CD4-positive, alpha-beta T cell (primary cell): Measurements from ENCODE around the gene C1orf146. TPM values are rescaled to one million over a fixed set of nuclear protein-coding genes. Genes with fewer than 3 reads are reported as not detected.

Experiments
- ATAC-seq: fragments of 200-7000 bp; cut with Tn5 transposase; one replicate; pipeline ENCODE4 v1.10.0; 2022; ENCODE audit warnings: mild to moderate bottlenecking; ENCODE audit not compliant: poor library complexity
- CTCF ChIA-PET: fragments of 350-600 bp; sonication (Branson Sonifier 250); formaldehyde crosslinking; loops from one replicate; lab custom pipeline; 2021; ENCODE audit warnings: antibody characterized with exemption, inconsistent platforms; lab: Charles Lee
- POLR2A ChIA-PET: fragments of 350-600 bp; sonication (Branson Sonifier 250); formaldehyde crosslinking; loops from one replicate; lab custom pipeline; 2021; ENCODE audit warnings: antibody characterized with exemption, inconsistent platforms; lab: Charles Lee
- DNase-seq, 14 experiments: peaks; one replicate each; pipeline ENCODE4 v3.0.0-alpha.2; 2013 to 2020; ENCODE audit warnings: mixed read lengths in 2 of 14
- H3K27ac ChIP-seq, 2 donors: one replicate each; pipeline versions ENCODE4 v1.5.1 to v1.7.0; 2013; ENCODE audit warnings: low read length in 2 of 2, low read depth in 1 of 2, mild to moderate bottlenecking in 1 of 2
- H3K27me3 ChIP-seq, 2 experiments: 1 replicate in 1 of 2; 2 replicates in 1 of 2; pipeline versions ENCODE4 v1.6.1 to v1.7.0; 2013; ENCODE audit warnings: low read length in 2 of 2, control low read depth in 1 of 2, mild to moderate bottlenecking in 1 of 2, moderate library complexity in 1 of 2; ENCODE audit not compliant: insufficient read depth in 2 of 2, control insufficient read depth in 1 of 2
- H3K36me3 ChIP-seq: one replicate; pipeline ENCODE4 v1.6.1; 2013; ENCODE audit warnings: low read length, control low read depth; ENCODE audit not compliant: insufficient read depth
- H3K4me1 ChIP-seq: one replicate; pipeline ENCODE4 v1.6.1; 2013; ENCODE audit warnings: low read length, control low read depth; ENCODE audit not compliant: insufficient read depth
- H3K4me3 ChIP-seq: one replicate; pipeline ENCODE4 v1.5.1; 2013; ENCODE audit warnings: mild to moderate bottlenecking, low read length, moderate library complexity
- H3K9me3 ChIP-seq, 2 experiments: 1 replicate in 1 of 2; 2 replicates in 1 of 2; pipeline versions ENCODE4 v1.6.1 to v1.7.0; 2013; ENCODE audit warnings: low read length in 2 of 2, mild to moderate bottlenecking in 2 of 2, control low read depth in 1 of 2, moderate library complexity in 1 of 2; ENCODE audit not compliant: control insufficient read depth in 1 of 2, insufficient read depth in 1 of 2
- H3K27ac Mint-ChIP-seq: one replicate; pipeline ENCODE4 v1.8.0; 2020; ENCODE audit warnings: mixed read lengths
- H3K27me3 Mint-ChIP-seq: one replicate; pipeline ENCODE4 v1.8.0; 2021; ENCODE audit warnings: mixed read lengths
- H3K36me3 Mint-ChIP-seq: one replicate; pipeline ENCODE4 v1.8.0; 2021; ENCODE audit warnings: low read depth, mixed read lengths
- H3K4me1 Mint-ChIP-seq: one replicate; pipeline ENCODE4 v1.8.0; 2021; ENCODE audit warnings: low read depth, mixed read lengths
- H3K4me3 Mint-ChIP-seq: one replicate; pipeline ENCODE4 v1.8.0; 2020; ENCODE audit warnings: mild to moderate bottlenecking, mixed read lengths
- H3K9me3 Mint-ChIP-seq: one replicate; pipeline ENCODE4 v1.8.0; 2020; ENCODE audit warnings: mixed read lengths
- CTCF ChIP-seq: fragments of 200-600 bp; IDR thresholded peaks from one replicate; pipeline ENCODE4 v1.8.0; 2022; ENCODE audit warnings: antibody characterized with exemption, mild to moderate bottlenecking
- intact Hi-C, 2 experiments: fragments of 100-400 bp; cut with DNase I in 1 of 2; cut with micrococcal nuclease in 1 of 2; formaldehyde crosslinking; loops; one replicate each; pipeline versions ENCODE4 v1.15.1 to v1.9.0; 2023 to 2025; cut with DNase I, micrococcal nuclease
- total RNA-seq, 174 experiments: library from RNA in 2 of 174; stranded (reverse) in 2 of 174; gene quantifications; one replicate each; pipeline ENCODE4 v1.2.3 and lab custom pipeline; 2021 to 2026

Gene C1orf146
- total RNA-seq, 2 experiments from 2014 or later = not detected

- no peaks in the 10 kb centered on the region for H3K36me3 Mint-ChIP-seq
- no peaks in the 10 kb centered on the region for H3K4me1 Mint-ChIP-seq
Measured at GRCh38 chr1:92228401-92228800, 10.7 kb downstream of the C1orf146 start.

GRCh38 chr1:92230736-92231135 is 13.0 kb downstream of the C1orf146 start:
- Mint-ChIP-seq H3K36me3 (no peaks in the 10 kb centered on the region), H3K27me3 (no peaks in the 10 kb centered on the region), H3K9me3 (no peaks in the 10 kb centered on the region), H3K4me3 (no peak overlapping the region), H3K4me1 (no peaks in the 10 kb centered on the region), H3K27ac (no peak overlapping the region)
- Histone ChIP-seq H3K9me3 (no peaks in the 10 kb centered on the region), H3K4me1 (no peaks in the 10 kb centered on the region), H3K4me3 (no peak overlapping the region), H3K27ac (no peak overlapping the region), H3K36me3 (no peaks in the 10 kb centered on the region), H3K27me3 (no peaks in the 10 kb centered on the region)
- POLR2A ChIA-PET = no interaction called here
- CTCF ChIA-PET = no interaction called here
- TF ChIP-seq CTCF = no peak
- intact Hi-C loops = no loop called here
- ATAC-seq = no peak
- DNase-seq = no peak

More at GRCh38 chr1:92228401-92228800, 10.7 kb downstream of the C1orf146 start:
- H3K4me3 Mint-ChIP-seq = no peak overlapping the region
- no peak overlapping the region for H3K27ac Mint-ChIP-seq
- H3K4me1 ChIP-seq = no peaks in the 10 kb centered on the region
- no peaks in the 10 kb centered on the region for H3K36me3 ChIP-seq
- TF ChIP-seq CTCF = no peak
- no peak overlapping the region for H3K27ac ChIP-seq
- ATAC-seq (no peak), DNase-seq (no peak)
- H3K27me3 Mint-ChIP-seq = no peaks in the 10 kb centered on the region
- H3K9me3 ChIP-seq = no peaks in the 10 kb centered on the region
- H3K4me3 ChIP-seq = no peak overlapping the region
- H3K27me3 ChIP-seq = no peaks in the 10 kb centered on the region
- POLR2A ChIA-PET = no interaction called here
- intact Hi-C loops = no loop called here
- CTCF ChIA-PET = no interaction called here
- no peaks in the 10 kb centered on the region for H3K9me3 Mint-ChIP-seq

GRCh38 chr1:92240034-92240433 is 22.3 kb downstream of the C1orf146 start:
- intact Hi-C loops = no loop called here
- no peaks in the 10 kb centered on the region for H3K4me1 ChIP-seq
- DNase-seq (no peak), ATAC-seq (no peak)
- H3K9me3 ChIP-seq = no peaks in the 10 kb centered on the region
- no peaks in the 10 kb centered on the region for H3K27me3 ChIP-seq
- H3K36me3 ChIP-seq = no peaks in the 10 kb centered on the region
- TF ChIP-seq CTCF = no peak
- H3K27ac ChIP-seq = no peak overlapping the region
- ChIA-PET POLR2A (no interaction called here), CTCF (no interaction called here)
- H3K4me3 ChIP-seq = no peak overlapping the region
- Mint-ChIP-seq H3K27me3 (peaks cover 10% of the 10 kb centered on the region), H3K9me3 (no peaks in the 10 kb centered on the region), H3K27ac (no peak overlapping the region), H3K4me3 (no peak overlapping the region), H3K36me3 (no peaks in the 10 kb centered on the region), H3K4me1 (no peaks in the 10 kb centered on the region)
